GM18511 (cell line): Measurements from ENCODE around the gene PGA3.
"Not testable (repeated sequence)": the region's sequence is repeated elsewhere in the genome, so short reads cannot be mapped to it uniquely, and the experiment has no call there.

Source experiments
- ATAC-seq: cut with Tn5 transposase; IDR thresholded peaks from one replicate; pipeline ENCODE4 v1.9.1; 2021; ENCODE audit warnings: mild to moderate bottlenecking, moderate library complexity; ENCODE audit not compliant: unreplicated experiment

The PGA3 gene

GRCh38 chr11:61248071-61248470 lies 44.8 kb downstream of the PGA3 start:
- not testable (repeated sequence) for ATAC-seq

GRCh38 chr11:61249201-61249600 lies 45.9 kb downstream of the PGA3 start:
- ATAC-seq = not testable (repeated sequence)

- ATAC-seq = not testable (repeated sequence)
These were observed 47.8 kb downstream of the PGA3 start for GRCh38 chr11:61250796-61251765.

GRCh38 chr11:61252332-61252731 lies 49.0 kb downstream of the PGA3 start:
- not testable (repeated sequence) for ATAC-seq

- no peak for ATAC-seq
These were observed 51.2 kb downstream of the PGA3 start for GRCh38 chr11:61254403-61255025.

- ATAC-seq = no peak
These were observed 53.6 kb downstream of the PGA3 start for GRCh38 chr11:61256710-61257482.

- no peak for ATAC-seq
These were observed 55.2 kb downstream of the PGA3 start for GRCh38 chr11:61258546-61258945.

- no peak for ATAC-seq
These were observed 56.0 kb downstream of the PGA3 start for GRCh38 chr11:61259363-61259762.
